K562 (cell line): Measurements from ENCODE around the gene SLC6A16. TPM values are rescaled to one million over a fixed set of nuclear protein-coding genes. Genes with fewer than 3 reads are reported as not detected.

ENCODE experiments used
- ATAC-seq: fragments of 200-7000 bp; cut with Tn5 transposase; 3 replicates; pipeline ENCODE4 v1.9.1; 2020; ENCODE audit warnings: moderate library complexity
- BruUV-seq: library from RNA; stranded (reverse); fragments of 400-500 nt; replicated peaks from 2 replicates; lab custom pipeline; 2021; lab: Mats Ljungman, UMichigan
- CTCF ChIA-PET: fragments of 300-600 bp; formaldehyde crosslinking; extraction: SDS; loops from one replicate; lab custom pipeline; 2021; ENCODE audit warnings: low intra/inter-chr PET ratio; lab: Yijun Ruan, JAX
- POLR2A ChIA-PET: fragments of 300-600, 350-650 bp; sonication (Branson Sonifier 250); formaldehyde crosslinking; extraction: SDS; loops from one replicate; lab custom pipeline; 2021; ENCODE audit warnings: antibody characterized with exemption, inconsistent platforms; lab: Yijun Ruan, JAX
- DNase-seq, 4 experiments: peaks; one replicate each; pipeline versions ENCODE4 v3.0.0 to v3.0.0-alpha.2; 2011 to 2018; ENCODE audit warnings: low spot score in 3 of 4, mixed read lengths in 3 of 4; ENCODE audit errors: extremely low read depth in 1 of 4
- FAIRE-seq: peaks from 2 replicates; lab custom pipeline; 2011; peaks lifted over from hg19 to GRCh38; lab: Jason Lieb, UNC
- H2AFZ ChIP-seq: 2 replicates; pipeline ENCODE4 v1.6.0; 2011; ENCODE audit warnings: low read depth, low read length, control low read depth, inconsistent platforms
- H3K27ac ChIP-seq: fragments of 200-600 bp; 3 replicates; pipeline ENCODE4 v1.8.0; 2011; ENCODE audit warnings: low read depth, mild to moderate bottlenecking, control low read depth, inconsistent platforms, low read length, moderate library complexity, mixed read lengths; ENCODE audit errors: extremely low read depth
- H3K27me3 ChIP-seq, 2 experiments: fragments of 300-600 bp in 1 of 2; 2 replicates in 1 of 2; 3 replicates in 1 of 2; pipeline versions ENCODE4 v1.6.0 to v1.8.0; 2011; ENCODE audit warnings: inconsistent platforms in 2 of 2, low read length in 2 of 2, mild to moderate bottlenecking in 1 of 2, mixed read lengths in 1 of 2, moderate library complexity in 1 of 2; ENCODE audit not compliant: control insufficient read depth in 2 of 2, insufficient read depth in 2 of 2
- H3K36me3 ChIP-seq: fragments of 300-600 bp; 3 replicates; pipeline ENCODE4 v1.8.0; 2011; ENCODE audit warnings: mild to moderate bottlenecking, low read length, inconsistent platforms; ENCODE audit not compliant: control insufficient read depth, insufficient read depth
- H3K4me1 ChIP-seq, 2 experiments: fragments of 200-600 bp in 1 of 2; replicated peaks in 1 of 2; 2 replicates in 1 of 2; 3 replicates in 1 of 2; pipeline versions ENCODE4 v1.5.1 to v1.8.0; 2011; ENCODE audit warnings: inconsistent platforms in 2 of 2, low read length in 2 of 2, mild to moderate bottlenecking in 1 of 2, mixed read lengths in 1 of 2, moderate library complexity in 1 of 2; ENCODE audit not compliant: control insufficient read depth in 2 of 2, insufficient read depth in 2 of 2
- H3K4me2 ChIP-seq: 2 replicates; pipeline ENCODE4 v1.6.1; 2011; ENCODE audit warnings: low read length, control low read depth, inconsistent platforms, mixed read lengths; ENCODE audit not compliant: insufficient read depth
- H3K4me3 ChIP-seq: fragments of 200-600 bp; sonication (generic), shearing (Covaris generic); 2 replicates; pipeline ENCODE4 v1.5.1; 2016; ENCODE audit warnings: control low read depth, inconsistent platforms
- H3K79me2 ChIP-seq: fragments of 200-600 bp; 3 replicates; pipeline ENCODE4 v1.8.0; 2011; ENCODE audit warnings: low read length, inconsistent platforms; ENCODE audit not compliant: control insufficient read depth, insufficient read depth
- H3K9ac ChIP-seq, 2 experiments: 2 replicates each; pipeline versions ENCODE4 v1.6.0 to v1.6.1; 2011; ENCODE audit warnings: low read depth in 2 of 2, low read length in 2 of 2, control low read depth in 1 of 2, inconsistent platforms in 1 of 2, mild to moderate bottlenecking in 1 of 2, mixed read lengths in 1 of 2; ENCODE audit not compliant: insufficient read depth in 1 of 2
- H3K9me1 ChIP-seq: one replicate; pipeline ENCODE4 v1.6.0; 2011; ENCODE audit warnings: inconsistent platforms, mild to moderate bottlenecking, low read length, moderate library complexity; ENCODE audit not compliant: control insufficient read depth, insufficient read depth
- H3K9me3 ChIP-seq: replicated peaks from 2 replicates; pipeline ENCODE4 v1.5.1; 2011; ENCODE audit warnings: low read depth, low read length, inconsistent platforms; ENCODE audit not compliant: control insufficient read depth, insufficient read depth
- H4K20me1 ChIP-seq: replicated peaks from 2 replicates; pipeline ENCODE4 v1.6.1; 2011; ENCODE audit warnings: low read length, inconsistent platforms, mixed read lengths; ENCODE audit not compliant: control insufficient read depth, insufficient read depth
- ATF4 ChIP-seq: fragments of 450-650 bp; formaldehyde crosslinking; IDR thresholded peaks from 2 replicates; pipeline ENCODE4 v1.4.0; 2022; ENCODE audit warnings: mild to moderate bottlenecking, moderate library complexity
- E4F1 ChIP-seq: fragments of 250-450 bp; sonication (Bioruptor Pico); IDR thresholded peaks from 2 replicates; pipeline ENCODE4 v1.5.0; 2021; ENCODE audit warnings: mild to moderate bottlenecking, borderline replicate concordance
- HNRNPH1 ChIP-seq: fragments of 200-400 bp; formaldehyde crosslinking; optimal IDR thresholded peaks from 2 replicates; pipeline ENCODE3; 2017; ENCODE audit warnings: low read depth, mild to moderate bottlenecking, low read length, moderate library complexity
- MLLT1 ChIP-seq, 2 experiments: fragments of 450-650 bp; IDR thresholded peaks; 2 replicates each; pipeline ENCODE4 v1.6.1; 2016
- RB1 ChIP-seq: fragments of 450-650 bp; IDR thresholded peaks from 2 replicates; pipeline ENCODE4 v1.6.1; 2017; ENCODE audit warnings: low read depth, mild to moderate bottlenecking
- REST ChIP-seq, 2 experiments: fragments of 450-650 bp; formaldehyde crosslinking in 1 of 2; IDR thresholded peaks; 2 replicates each; pipeline versions ENCODE4 v1.4.0 to v1.6.1; 2014 to 2020; ENCODE audit warnings: mild to moderate bottlenecking in 2 of 2, borderline replicate concordance in 1 of 2, low read depth in 1 of 2
- TBL1XR1 ChIP-seq, 2 experiments: IDR thresholded peaks; 2 replicates each; pipeline ENCODE4 v1.6.1; 2012; ENCODE audit warnings: improper control_type of control experiment in 2 of 2, low read length in 2 of 2, mild to moderate bottlenecking in 1 of 2
- ZNF263 ChIP-seq: sonication (generic); formaldehyde crosslinking; IDR thresholded peaks from 2 replicates; pipeline ENCODE4 v1.8.0; 2022; ENCODE audit warnings: mild to moderate bottlenecking, missing genetic modification reagents, borderline replicate concordance
- WGBS: fragments of 100-300 bp; shearing (Covaris generic); methylation state at CpG from one replicate; pipeline ENCODE4 v1.1.6; 2016; ENCODE audit warnings: low coverage, mixed read lengths; ENCODE audit not compliant: insufficient coverage; ENCODE audit errors: missing lambda C conversion rate; 5-methylcytosine and 5-hydroxymethylcytosine counted together
- in situ Hi-C: fragments of 300-500 bp; cut with MboI; formaldehyde crosslinking; loops from 4 replicates; pipeline ENCODE4 v1.15.0; 2018; ENCODE audit warnings: inconsistent platforms, mixed read lengths
- intact Hi-C: fragments of 100-400 bp; cut with micrococcal nuclease; formaldehyde crosslinking; loops from 2 replicates; pipeline ENCODE4 v1.14.2; 2022
- polyA plus RNA-seq, 8 experiments: library from polyadenylated mRNA; depleted of rRNA in 4 of 8; stranded (reverse) in 5 of 8; unstranded in 3 of 8; fragments of >200 nt; fragmentation: Nextera tagmentation in 2 of 8; fragmentation: Illumina TruSeq in 1 of 8; extraction: Ambion mirVana in 2 of 8; extraction: Trizol in 1 of 8; gene quantifications; 2 replicates each; pipeline versions ENCODE4 v1.2.1 to v1.2.3, GENCODE V29; 2011 to 2014; ENCODE audit warnings: inconsistent platforms in 1 of 8, missing spikeins in 1 of 8
- total RNA-seq, 7 experiments: library from RNA; depleted of rRNA in 6 of 7; stranded (reverse); fragments of >200 nt in 6 of 7; fragmentation: Illumina TruSeq in 2 of 7; extraction: Trizol in 2 of 7; gene quantifications; 2 replicates each; pipeline versions ENCODE4 v1.2.1 to v1.2.3, GENCODE V29; 2011 to 2021; ENCODE audit warnings: low replicate concordance in 1 of 7

Gene SLC6A16
- total and polyA plus RNA-seq, 9 of the 15 experiments (the other 6 are each of a cell fraction or from before 2014, with no cell fraction given): 0.05 to 0.95 (median 0.36) TPM

- no peak overlapping the region for H3K4me3 ChIP-seq
- no TSS peak for BruUV-seq
- ATAC-seq (no peak), DNase-seq (no peak), FAIRE-seq (no peak)
- no peaks in the 10 kb centered on the region for H3K27me3 ChIP-seq
- 65% methylated on average over 3 of the region's 3 CpGs for WGBS
- H3K79me2 ChIP-seq: no peaks in the 10 kb centered on the region
- H3K4me2 ChIP-seq: no peak overlapping the region
- CTCF ChIA-PET: interaction anchor here (0.6 kb wide), 1 partner anchor 26 kb away, joined by 3 read pairs; no protein-coding TSS in a partner anchor
- peaks cover 5 to 21% of the 10 kb centered on the region in 2 experiments; a peak in 4 of 5 replicates for H3K4me1 ChIP-seq
- in situ Hi-C loops: no loop called here
- H3K9ac ChIP-seq: no peak overlapping the region
- POLR2A ChIA-PET: interaction anchor here (0.7 kb wide), 2 partner anchors 94 to 1395 kb away, joined by 3 to 4 read pairs; no protein-coding TSS in a partner anchor
- H3K9me1 ChIP-seq: no peaks in the 10 kb centered on the region
- no peak overlapping the region for H2AFZ ChIP-seq
- no peaks in the 10 kb centered on the region for H4K20me1 ChIP-seq
- no peak overlapping the region for H3K27ac ChIP-seq
- intact Hi-C loops: no loop called here
- no peaks in the 10 kb centered on the region for H3K9me3 ChIP-seq
- 0 out of 3 replicates have a peak, but pooled peaks cover 3% of the 10 kb centered on the region for H3K36me3 ChIP-seq
- no peak for TF ChIP-seq ATF4
- TF ChIP-seq MLLT1 (IDR thresholded peaks at IDR 0.05): no peak
- no peak for TF ChIP-seq REST (IDR thresholded peaks at IDR 0.05; ENCODE audit: borderline replicate concordance)
- TF ChIP-seq REST (CRISPR knock-in tag; IDR thresholded peaks at IDR 0.05; ENCODE audit: low read depth): no peak
- TF ChIP-seq TBL1XR1 (IDR thresholded peaks at IDR 0.05; ENCODE audit: low read length in 2 of 2): no peak
- no peak for TF ChIP-seq ZNF263 (CRISPR knock-in tag)
- TF ChIP-seq E4F1: no peak
- no peak for TF ChIP-seq RB1
- no peak for TF ChIP-seq HNRNPH1
Observed at GRCh38 chr19:49326165-49326704, 1.2 kb upstream of the SLC6A16 start.
